WERI-Rb-1 (cell line): ENCODE measurements around the gene ARHGAP19.

Experiments
- DNase-seq: peaks from one replicate; pipeline ENCODE4 v3.0.0-alpha.2; 2020
- H3K27ac ChIP-seq: fragments of 250-450 bp; sonication (Bioruptor Pico); 2 replicates; pipeline ENCODE4 v1.5.1; 2020; ENCODE audit warnings: mild to moderate bottlenecking, moderate library complexity
- H3K27me3 ChIP-seq: fragments of 250-450 bp; sonication (Bioruptor Pico); 2 replicates; pipeline ENCODE4 v1.5.1; 2021; ENCODE audit warnings: mild to moderate bottlenecking, low read depth, moderate library complexity; ENCODE audit not compliant: insufficient read depth, severe bottlenecking
- H3K36me3 ChIP-seq: fragments of 250-450 bp; sonication (Bioruptor Pico); 2 replicates; pipeline ENCODE4 v1.5.1; 2020; ENCODE audit warnings: mild to moderate bottlenecking, moderate library complexity
- H3K4me3 ChIP-seq: 2 replicates; pipeline ENCODE4 v1.5.1; 2011; ENCODE audit warnings: low read depth, mild to moderate bottlenecking, control low read depth, low read length
- H3K9me3 ChIP-seq: fragments of 250-450 bp; sonication (Bioruptor Pico); 2 replicates; pipeline ENCODE4 v1.5.1; 2021; ENCODE audit warnings: mild to moderate bottlenecking, moderate library complexity; ENCODE audit not compliant: severe bottlenecking
- CTCF ChIP-seq: IDR thresholded peaks from 2 replicates; pipeline ENCODE4 v1.5.1; 2011; ENCODE audit warnings: low read depth, mild to moderate bottlenecking, control low read depth, inconsistent platforms, low read length

The ARHGAP19 gene

GRCh38 chr10:97325754-97326153, 33.3 kb upstream of the ARHGAP19 start:
- Histone ChIP-seq H3K36me3 (no peaks in the 10 kb centered on the region; the same call in none of the 2 replicates), H3K4me3 (no peak overlapping the region), H3K27me3 (no peaks in the 10 kb centered on the region), H3K27ac (no peak overlapping the region), H3K9me3 (no peaks in the 10 kb centered on the region)
- no peak for DNase-seq
- TF ChIP-seq CTCF: no peak

- Histone ChIP-seq H3K27me3 (no peaks in the 10 kb centered on the region), H3K9me3 (no peaks in the 10 kb centered on the region), H3K36me3 (no peaks in the 10 kb centered on the region; the same call in 1 of the 2 replicates), H3K27ac (no peak overlapping the region), H3K4me3 (no peak overlapping the region)
- TF ChIP-seq CTCF: no peak
- no peak for DNase-seq
These were observed 31.1 kb upstream of the ARHGAP19 start for GRCh38 chr10:97323501-97323900.

- H3K27me3 ChIP-seq: no peaks in the 10 kb centered on the region
- no peak overlapping the region for H3K27ac ChIP-seq
- no peak for DNase-seq
- H3K4me3 ChIP-seq: no peak overlapping the region
- H3K9me3 ChIP-seq: no peaks in the 10 kb centered on the region
- no peaks in the 10 kb centered on the region; the same call in 1 of the 2 replicates for H3K36me3 ChIP-seq
- no peak for TF ChIP-seq CTCF
These were observed 29.4 kb upstream of the ARHGAP19 start for GRCh38 chr10:97321804-97322190.

GRCh38 chr10:97321032-97321803, 28.8 kb upstream of the ARHGAP19 start:
- no peak for TF ChIP-seq CTCF

GRCh38 chr10:97320480-97321031, 28.1 kb upstream of the ARHGAP19 start:
- Histone ChIP-seq H3K4me3 (peak overlapping the region; percentile 46), H3K36me3 (no peaks in the 10 kb centered on the region; the same call in 1 of the 2 replicates), H3K9me3 (no peaks in the 10 kb centered on the region), H3K27ac (no peak overlapping the region), H3K27me3 (no peaks in the 10 kb centered on the region)
- TF ChIP-seq CTCF: no peak
- DNase-seq: no peak

More at GRCh38 chr10:97321032-97321803, 28.8 kb upstream of the ARHGAP19 start:
- no peaks in the 10 kb centered on the region; the same call in 1 of the 2 replicates for H3K36me3 ChIP-seq
- H3K27me3 ChIP-seq: no peaks in the 10 kb centered on the region
- no peak overlapping the region for H3K27ac ChIP-seq
- H3K9me3 ChIP-seq: no peaks in the 10 kb centered on the region
- DNase-seq: no peak
- no peak overlapping the region for H3K4me3 ChIP-seq
